CD8-positive, alpha-beta memory T cell (primary cell): ENCODE data around the gene TNFRSF18. TPM values are rescaled to one million over a fixed set of nuclear protein-coding genes. Genes with fewer than 3 reads are reported as not detected.
A peak's percentile ranks its signal among the peaks of the same experiment; 100 is the strongest.

Experiments
- CTCF ChIA-PET: fragments of 350-600 bp; sonication (Branson Sonifier 250); formaldehyde crosslinking; loops from one replicate; lab custom pipeline; 2021; ENCODE audit warnings: antibody characterized with exemption; lab: Charles Lee
- POLR2A ChIA-PET: fragments of 350-600 bp; sonication (Branson Sonifier 250); formaldehyde crosslinking; loops from one replicate; lab custom pipeline; 2021; ENCODE audit warnings: antibody characterized with exemption; lab: Charles Lee
- DNase-seq, 5 donors: peaks; one replicate each; pipeline versions ENCODE4 v3.0.0 to v3.0.0-alpha.2; 2020 to 2022; ENCODE audit warnings: mixed read lengths in 1 of 5
- H3K27ac ChIP-seq: one replicate; pipeline ENCODE4 v1.7.0; 2013; ENCODE audit warnings: low read depth, mild to moderate bottlenecking, low read length, moderate library complexity
- H3K27me3 ChIP-seq: 2 replicates; pipeline ENCODE4 v1.7.0; 2013; ENCODE audit warnings: low read length, mild to moderate bottlenecking; ENCODE audit not compliant: insufficient read depth, poor library complexity, severe bottlenecking
- H3K36me3 ChIP-seq: 2 replicates; pipeline ENCODE4 v1.7.0; 2013; ENCODE audit warnings: mild to moderate bottlenecking, low read length, moderate library complexity; ENCODE audit not compliant: insufficient read depth
- H3K4me1 ChIP-seq: 2 replicates; pipeline ENCODE4 v1.7.0; 2013; ENCODE audit warnings: mild to moderate bottlenecking, low read length, moderate library complexity; ENCODE audit not compliant: insufficient read depth
- H3K4me3 ChIP-seq: 2 replicates; pipeline ENCODE4 v1.7.0; 2013; ENCODE audit warnings: mild to moderate bottlenecking, low read length
- H3K9me3 ChIP-seq: 2 replicates; pipeline ENCODE4 v1.7.0; 2013; ENCODE audit warnings: mild to moderate bottlenecking, low read length
- H3K27ac Mint-ChIP-seq, 8 donors: one replicate each; pipeline ENCODE4 v1.8.0; 2020 to 2021; ENCODE audit warnings: mixed read lengths in 8 of 8, mild to moderate bottlenecking in 6 of 8, inconsistent platforms in 3 of 8, moderate library complexity in 3 of 8
- H3K27me3 Mint-ChIP-seq, 2 donors: one replicate each; pipeline ENCODE4 v1.8.0; 2020 to 2021; ENCODE audit warnings: mixed read lengths in 2 of 2, mild to moderate bottlenecking in 1 of 2, moderate library complexity in 1 of 2
- H3K36me3 Mint-ChIP-seq, 3 donors: one replicate each; pipeline ENCODE4 v1.8.0; 2020 to 2021; ENCODE audit warnings: mixed read lengths in 3 of 3, inconsistent platforms in 1 of 3, mild to moderate bottlenecking in 1 of 3
- H3K4me1 Mint-ChIP-seq, 3 donors: one replicate each; pipeline ENCODE4 v1.8.0; 2020 to 2021; ENCODE audit warnings: mixed read lengths in 3 of 3, inconsistent platforms in 1 of 3, mild to moderate bottlenecking in 1 of 3
- H3K4me3 Mint-ChIP-seq, 7 donors: one replicate each; pipeline ENCODE4 v1.8.0; 2020 to 2021; ENCODE audit warnings: mixed read lengths in 7 of 7, mild to moderate bottlenecking in 6 of 7, moderate library complexity in 4 of 7, inconsistent platforms in 2 of 7
- H3K9me3 Mint-ChIP-seq, 5 donors: one replicate each; pipeline ENCODE4 v1.8.0; 2020 to 2022; ENCODE audit warnings: mixed read lengths in 5 of 5, mild to moderate bottlenecking in 3 of 5, moderate library complexity in 2 of 5, inconsistent platforms in 1 of 5
- polyA plus RNA-seq: library from polyadenylated mRNA; unstranded; fragments of 300-500 nt; fragmentation: Illumina TruSeq; gene quantifications from one replicate; pipeline ENCODE4 v1.2.3, GENCODE V29; 2021
- total RNA-seq, 2 experiments: library from RNA; stranded (reverse); gene quantifications; one replicate each; pipeline ENCODE4 v1.2.3, GENCODE V29; 2021

TNFRSF18 gene
- total and polyA plus RNA-seq, 3 experiments from 2014 or later, result 2.0 to 97.1 (median 91.0) TPM

DNA sequence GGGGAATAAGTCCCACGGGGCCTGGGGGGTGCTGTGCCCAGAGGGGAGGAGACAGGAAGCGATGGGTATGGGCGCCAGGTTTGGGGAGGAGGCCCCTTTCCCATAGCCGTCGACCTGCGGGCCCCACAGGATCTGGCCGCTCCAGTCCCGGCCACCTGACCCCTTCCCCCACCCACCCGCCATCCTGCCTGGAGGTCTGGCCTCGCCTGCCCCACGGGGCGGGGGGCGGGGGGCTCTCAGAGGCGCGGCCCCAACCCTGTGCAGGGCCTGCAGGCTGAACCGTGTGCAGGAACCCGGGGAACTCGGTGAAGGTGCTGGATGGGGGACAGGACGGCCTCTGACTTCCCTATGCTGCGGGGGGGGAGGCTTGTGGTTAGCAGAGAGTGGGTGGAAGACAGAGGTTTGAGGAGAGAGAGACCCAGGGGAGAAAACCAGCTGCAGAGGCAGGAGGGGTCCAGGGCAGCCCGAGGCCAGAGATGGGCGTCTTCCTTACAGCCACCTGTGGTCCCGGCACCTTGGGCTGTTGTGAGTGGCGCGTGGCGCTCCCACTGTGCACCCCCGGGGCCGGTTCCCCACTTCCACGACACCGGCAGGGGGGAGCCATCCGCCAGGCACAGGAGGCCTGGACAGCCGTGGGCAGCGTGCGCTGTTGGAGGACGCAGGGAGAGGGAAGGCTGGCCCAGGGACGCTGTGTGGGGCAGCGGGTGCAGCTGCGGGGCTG lies 2.5 kb upstream of the TNFRSF18 start:
- Mint-ChIP-seq H3K4me1 (peaks cover 12 to 29% (median 18%) of the 10 kb centered on the region in 3 donors), H3K27me3 (no peaks in the 10 kb centered on the region), H3K27ac (peak overlapping the region; percentile 64 to 98 (median 92)), H3K9me3 (no peaks in the 10 kb centered on the region), H3K4me3 (peak overlapping the region; percentile 58 to 90 (median 78)), H3K36me3 (no peaks in the 10 kb centered on the region)
- POLR2A ChIA-PET, result interaction anchor here (0.6 to 1.7 kb wide), 2 partner anchors 8 to 166 kb away, joined by 3 to 7 read pairs; partner anchors contain the start of gene AURKAIP1
- CTCF ChIA-PET, result interaction anchor here (1.2 kb wide), 1 partner anchor 8 kb away, joined by 3 read pairs; no protein-coding TSS in a partner anchor
- DNase-seq, result peak in 3 of 5 donors; percentile 1 to 59 (median 39)
- Histone ChIP-seq H3K4me3 (no peak overlapping the region), H3K36me3 (no peaks in the 10 kb centered on the region), H3K4me1 (peaks cover 39% of the 10 kb centered on the region), H3K9me3 (no peaks in the 10 kb centered on the region), H3K27ac (peak overlapping the region; percentile 47), H3K27me3 (no peaks in the 10 kb centered on the region)

DNA sequence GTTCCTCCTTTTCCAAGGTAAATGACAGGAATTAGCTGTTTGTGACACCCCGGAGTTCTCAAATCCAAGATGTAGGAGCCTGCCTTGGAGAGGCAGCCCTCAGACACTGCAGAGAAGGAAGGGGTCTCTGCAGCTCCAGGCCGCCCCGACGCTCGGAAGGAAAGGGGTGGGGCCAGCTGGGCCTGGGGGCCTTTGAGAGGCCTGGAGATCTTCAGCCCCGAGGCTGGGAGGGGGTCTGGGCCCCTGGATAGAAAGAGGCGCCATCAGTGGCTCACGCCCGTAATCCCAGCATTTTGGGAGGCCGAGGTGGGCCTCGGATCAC lies 1.1 kb upstream of the TNFRSF18 start:
- no peaks in the 10 kb centered on the region for H3K27me3 ChIP-seq
- H3K4me3 Mint-ChIP-seq, result peak overlapping the region in 5 of 7 donors; percentile 48 to 86 (median 75)
- no peaks in the 10 kb centered on the region for H3K36me3 Mint-ChIP-seq
- H3K36me3 ChIP-seq, result no peaks in the 10 kb centered on the region
- peaks cover 27% of the 10 kb centered on the region for H3K4me1 ChIP-seq
- ChIA-PET POLR2A (interaction anchor here (0.5 to 1.7 kb wide), 3 partner anchors 10 to 72 kb away, joined by 3 to 7 read pairs (median 3); no protein-coding TSS in a partner anchor), CTCF (interaction anchor here (0.9 to 1.2 kb wide), 3 partner anchors 9 to 85 kb away, joined by 3 to 4 read pairs (median 3); no protein-coding TSS in a partner anchor)
- H3K9me3 Mint-ChIP-seq, result no peaks in the 10 kb centered on the region
- H3K27ac Mint-ChIP-seq, result peak overlapping the region in 4 of 8 donors; percentile 15 to 96 (median 89)
- H3K4me1 Mint-ChIP-seq, result peaks cover 10 to 24% (median 18%) of the 10 kb centered on the region in 3 donors
- H3K9me3 ChIP-seq, result no peaks in the 10 kb centered on the region
- no peak overlapping the region for H3K27ac ChIP-seq
- no peak overlapping the region for H3K4me3 ChIP-seq
- DNase-seq, result peak in 1 of 5 donors; percentile 0
- no peaks in the 10 kb centered on the region for H3K27me3 Mint-ChIP-seq

- H3K36me3 ChIP-seq, result no peaks in the 10 kb centered on the region
- no peak overlapping the region for H3K4me3 ChIP-seq
- H3K4me1 Mint-ChIP-seq, result peaks cover 10 to 24% (median 18%) of the 10 kb centered on the region in 3 donors
- no peaks in the 10 kb centered on the region for H3K27me3 Mint-ChIP-seq
- ChIA-PET POLR2A (interaction anchor here (0.5 to 1.7 kb wide), 2 partner anchors 10 to 73 kb away, joined by 3 to 7 read pairs; no protein-coding TSS in a partner anchor), CTCF (interaction anchor here (0.9 to 1.0 kb wide), 2 partner anchors 77 to 85 kb away, joined by 3 to 4 read pairs; no protein-coding TSS in a partner anchor)
- peak overlapping the region in 4 of 8 donors; percentile 20 to 68 (median 34) for H3K27ac Mint-ChIP-seq
- H3K36me3 Mint-ChIP-seq, result no peaks in the 10 kb centered on the region
- H3K9me3 Mint-ChIP-seq, result no peaks in the 10 kb centered on the region
- H3K27me3 ChIP-seq, result no peaks in the 10 kb centered on the region
- no peaks in the 10 kb centered on the region for H3K9me3 ChIP-seq
- peak in 2 of 5 donors; percentile 1 to 49 for DNase-seq
- peaks cover 27% of the 10 kb centered on the region for H3K4me1 ChIP-seq
- no peak overlapping the region for H3K27ac ChIP-seq
- H3K4me3 Mint-ChIP-seq, result peak overlapping the region; percentile 30 to 83 (median 48)
Measured at GRCh38 chr1:1206966-1207531, 657 bp upstream of the TNFRSF18 start.

GRCh38 chr1:1205769-1206375 lies 520 bp downstream of the TNFRSF18 start:
- H3K36me3 ChIP-seq, result no peaks in the 10 kb centered on the region
- Mint-ChIP-seq H3K4me1 (peaks cover 9 to 24% (median 18%) of the 10 kb centered on the region in 3 donors), H3K27ac (peak overlapping the region in 1 of 8 donors; percentile 75), H3K9me3 (no peaks in the 10 kb centered on the region), H3K27me3 (no peaks in the 10 kb centered on the region), H3K4me3 (peak overlapping the region in 6 of 7 donors; percentile 23 to 74 (median 43)), H3K36me3 (no peaks in the 10 kb centered on the region)
- DNase-seq, result peak in 2 of 5 donors; percentile 0 to 46
- ChIA-PET POLR2A (no interaction called here), CTCF (interaction anchor here (1.2 kb wide), 1 partner anchor 10 kb away, joined by 4 read pairs; no protein-coding TSS in a partner anchor)
- no peaks in the 10 kb centered on the region for H3K27me3 ChIP-seq
- peaks cover 27% of the 10 kb centered on the region for H3K4me1 ChIP-seq
- H3K4me3 ChIP-seq, result no peak overlapping the region
- no peaks in the 10 kb centered on the region for H3K9me3 ChIP-seq
- H3K27ac ChIP-seq, result no peak overlapping the region

DNA sequence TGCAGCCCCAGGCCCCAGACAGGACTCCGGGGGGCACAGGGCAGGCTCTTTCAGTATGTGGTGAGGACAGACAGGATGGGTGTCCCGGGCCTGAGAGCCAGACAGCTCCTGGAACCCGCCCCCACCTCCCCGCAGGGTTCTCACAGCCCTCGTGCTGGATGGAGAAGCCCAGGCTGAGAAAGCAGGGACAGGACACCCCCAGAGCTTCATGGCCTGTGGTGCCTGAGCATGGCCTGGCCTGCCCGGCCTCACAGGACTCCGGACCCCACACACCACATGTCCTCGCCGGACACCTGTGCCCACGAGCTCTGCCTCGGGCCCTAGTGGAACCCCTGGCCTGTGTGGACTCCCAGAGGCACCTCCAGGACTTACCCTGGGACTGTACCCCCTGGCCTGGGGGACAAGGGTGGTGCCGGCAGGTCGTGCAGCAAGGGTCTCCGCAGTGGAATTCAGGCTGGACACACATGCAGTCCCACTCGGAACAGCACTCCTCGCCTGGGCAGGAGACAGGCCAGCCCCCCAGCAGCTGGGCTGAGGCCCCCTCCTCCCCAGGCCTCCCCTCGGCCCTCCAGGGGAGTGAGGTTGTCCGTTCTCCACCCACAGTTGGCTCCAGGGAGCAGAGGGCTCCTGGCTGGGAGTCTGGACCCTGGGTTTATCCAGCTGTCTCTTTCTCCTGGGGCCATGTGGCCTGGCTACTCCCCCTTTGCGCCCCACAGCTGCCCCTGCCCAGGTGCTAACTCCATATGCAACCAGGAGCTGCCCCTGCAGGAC lies 1.2 kb downstream of the TNFRSF18 start:
- ChIA-PET CTCF (interaction anchor here (1.2 kb wide), 1 partner anchor 10 kb away, joined by 4 read pairs; no protein-coding TSS in a partner anchor), POLR2A (no interaction called here)
- no peak overlapping the region for H3K4me3 ChIP-seq
- Mint-ChIP-seq H3K9me3 (no peaks in the 10 kb centered on the region), H3K36me3 (no peaks in the 10 kb centered on the region), H3K4me3 (peak overlapping the region in 2 of 7 donors; percentile 12 to 70), H3K27ac (peak overlapping the region in 2 of 8 donors; percentile 66 to 80), H3K4me1 (peaks cover 9 to 28% (median 18%) of the 10 kb centered on the region in 3 donors), H3K27me3 (no peaks in the 10 kb centered on the region)
- H3K27ac ChIP-seq, result no peak overlapping the region
- H3K4me1 ChIP-seq, result peaks cover 33% of the 10 kb centered on the region
- no peaks in the 10 kb centered on the region for H3K27me3 ChIP-seq
- no peaks in the 10 kb centered on the region for H3K9me3 ChIP-seq
- no peaks in the 10 kb centered on the region for H3K36me3 ChIP-seq
- peak in 1 of 5 donors; percentile 40 for DNase-seq

DNA sequence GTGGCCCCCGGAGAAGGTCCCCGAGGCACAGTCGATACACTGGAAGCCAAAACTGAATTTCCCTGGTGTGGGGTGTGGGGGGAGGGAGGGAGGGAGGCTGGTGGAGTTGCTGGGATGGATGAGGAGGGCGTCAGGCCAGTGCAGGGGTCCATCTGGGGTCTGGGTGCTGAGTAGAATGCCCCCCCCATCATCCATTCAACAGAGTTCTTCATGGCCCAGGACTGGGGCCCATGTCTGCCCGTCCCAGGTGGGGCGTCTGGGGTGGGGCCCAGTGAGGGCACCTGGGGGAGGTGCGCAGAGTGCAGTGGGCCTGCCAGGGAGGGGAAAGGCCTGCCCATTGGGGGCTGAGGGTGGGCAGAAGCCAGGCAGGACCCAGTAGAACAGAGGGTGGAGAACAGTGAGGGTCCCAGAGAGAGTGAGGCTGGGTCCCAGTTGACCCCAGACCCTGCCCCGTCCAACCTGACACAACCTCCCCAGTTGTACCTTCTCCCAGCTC lies 1.9 kb downstream of the TNFRSF18 start:
- H3K27me3 Mint-ChIP-seq, result no peaks in the 10 kb centered on the region
- no peaks in the 10 kb centered on the region for H3K9me3 Mint-ChIP-seq
- Histone ChIP-seq H3K27ac (no peak overlapping the region), H3K27me3 (no peaks in the 10 kb centered on the region), H3K4me1 (peaks cover 34% of the 10 kb centered on the region), H3K9me3 (no peaks in the 10 kb centered on the region), H3K4me3 (no peak overlapping the region), H3K36me3 (no peaks in the 10 kb centered on the region)
- CTCF ChIA-PET, result interaction anchor here (1.2 kb wide), 1 partner anchor 11 kb away, joined by 4 read pairs; no protein-coding TSS in a partner anchor
- H3K36me3 Mint-ChIP-seq, result no peaks in the 10 kb centered on the region
- DNase-seq, result peak in 1 of 5 donors; percentile 36
- H3K4me3 Mint-ChIP-seq, result peak overlapping the region in 1 of 7 donors; percentile 70
- peaks cover 9 to 30% (median 15%) of the 10 kb centered on the region in 3 donors for H3K4me1 Mint-ChIP-seq
- peak overlapping the region in 2 of 8 donors; percentile 66 to 80 for H3K27ac Mint-ChIP-seq
- POLR2A ChIA-PET, result no interaction called here
